Posterior cingulate gyrus (tissue), 11 donors: Measurements from ENCODE around the gene ICE1.
A peak's percentile ranks its signal among the peaks of the same experiment; 100 is the strongest.
"Not testable (repeated sequence)": the region's sequence is repeated elsewhere in the genome, so short reads cannot be mapped to it uniquely, and the experiment has no call there.

ENCODE experiments used
- DNase-seq, 10 donors: peaks; one replicate each; pipeline versions ENCODE4 v3.0.0 to v3.0.0-alpha.2; 2020 to 2021; ENCODE audit warnings: mixed read lengths in 3 of 10
- intact Hi-C: fragments of 100-400 bp; cut with DNase I; formaldehyde crosslinking; loops from one replicate; pipeline ENCODE4 v1.15.1; 2023

The ICE1 gene

GRCh38 chr5:5432020-5432707, 9.7 kb downstream of the ICE1 start:
- intact Hi-C loops: no loop called here
- no peak for DNase-seq

- no peak for DNase-seq
- intact Hi-C loops: no loop called here
Measured at GRCh38 chr5:5436203-5436760, 13.8 kb downstream of the ICE1 start.

DNA sequence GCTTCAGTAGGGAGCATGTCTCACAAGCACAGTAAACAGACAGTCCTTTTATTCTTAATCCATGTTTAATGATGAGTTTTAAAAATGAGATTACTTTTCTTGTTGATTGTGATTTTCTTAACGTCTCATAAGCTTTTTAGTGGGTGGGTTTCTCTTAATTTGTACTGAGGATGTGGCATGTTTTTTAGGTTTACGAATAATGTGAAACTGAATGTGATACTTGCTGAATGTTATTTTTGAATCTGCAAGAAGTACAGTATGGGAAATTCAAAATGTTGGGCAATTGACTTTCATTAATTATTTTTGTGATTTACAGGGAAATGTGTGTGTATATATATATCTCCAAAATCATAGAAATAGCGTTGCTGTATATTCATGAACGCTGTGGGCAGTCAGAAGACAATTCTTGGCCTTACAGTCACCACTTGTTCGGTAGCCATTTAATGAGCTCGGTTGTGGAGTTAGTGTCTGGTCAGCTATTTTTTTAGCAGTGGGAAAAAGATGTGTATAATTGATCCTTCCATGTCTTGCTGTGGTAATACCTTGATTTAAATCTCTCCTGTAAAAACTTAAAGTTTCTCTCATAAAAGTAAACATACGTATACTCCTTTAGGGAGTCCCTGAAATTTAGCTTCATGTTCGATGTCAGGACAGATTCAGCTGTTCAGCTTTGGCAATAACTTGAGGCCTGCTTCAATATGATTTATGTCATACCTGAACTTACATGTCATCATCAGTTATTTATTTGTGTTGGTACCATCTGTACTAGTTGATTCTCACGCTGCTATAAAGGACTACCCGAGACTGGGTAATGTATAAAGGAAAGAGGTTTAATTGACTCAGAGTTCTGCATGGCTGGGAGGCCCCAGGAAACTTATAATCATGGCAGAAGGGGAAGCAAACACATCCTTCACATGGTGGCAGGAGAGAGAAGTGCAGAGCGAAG, 15.0 kb downstream of the ICE1 start:
- intact Hi-C loops: no loop called here

GRCh38 chr5:5451863-5452262, 29.4 kb downstream of the ICE1 start:
- intact Hi-C loops: no loop called here
- no peak for DNase-seq

More for the DNA sequence above, 15.0 kb downstream of the ICE1 start:
- DNase-seq: no peak

- intact Hi-C loops: no loop called here
- DNase-seq: no peak
Measured at GRCh38 chr5:5453131-5453530, 30.7 kb downstream of the ICE1 start.

GRCh38 chr5:5454391-5454790, 31.9 kb downstream of the ICE1 start:
- DNase-seq: no peak
- intact Hi-C loops: no loop called here

DNA sequence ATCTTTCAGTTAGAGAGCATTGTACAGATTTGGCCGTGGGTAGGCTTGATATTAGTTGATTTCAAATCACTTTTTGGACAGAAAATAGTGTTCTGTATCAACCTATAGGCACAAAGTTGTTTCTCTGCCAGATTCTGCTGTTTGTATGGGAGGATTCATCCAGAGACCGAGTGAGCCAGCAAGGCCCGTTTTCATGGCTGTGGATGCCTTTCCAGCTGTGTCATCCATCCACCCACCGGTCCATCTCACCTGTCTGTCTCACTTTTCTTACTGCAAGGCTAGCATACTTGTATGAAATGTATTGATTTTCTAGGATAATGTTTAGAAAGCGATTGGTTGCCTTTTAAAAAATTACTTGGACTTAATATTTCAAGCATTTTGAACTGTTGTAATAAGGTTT, 34.4 kb downstream of the ICE1 start:
- intact Hi-C loops: no loop called here
- DNase-seq: no peak

GRCh38 chr5:5460311-5460710, 37.8 kb downstream of the ICE1 start:
- intact Hi-C loops: no loop called here
- no peak for DNase-seq

GRCh38 chr5:5461012-5461411, 38.5 kb downstream of the ICE1 start:
- intact Hi-C loops: no loop called here
- no peak for DNase-seq

GRCh38 chr5:5464036-5464715, 41.7 kb downstream of the ICE1 start:
- DNase-seq: peak in 1 of 10 donors; percentile 77
- intact Hi-C loops: no loop called here

GRCh38 chr5:5466227-5466626, 43.8 kb downstream of the ICE1 start:
- intact Hi-C loops: no loop called here
- DNase-seq: no peak

DNA sequence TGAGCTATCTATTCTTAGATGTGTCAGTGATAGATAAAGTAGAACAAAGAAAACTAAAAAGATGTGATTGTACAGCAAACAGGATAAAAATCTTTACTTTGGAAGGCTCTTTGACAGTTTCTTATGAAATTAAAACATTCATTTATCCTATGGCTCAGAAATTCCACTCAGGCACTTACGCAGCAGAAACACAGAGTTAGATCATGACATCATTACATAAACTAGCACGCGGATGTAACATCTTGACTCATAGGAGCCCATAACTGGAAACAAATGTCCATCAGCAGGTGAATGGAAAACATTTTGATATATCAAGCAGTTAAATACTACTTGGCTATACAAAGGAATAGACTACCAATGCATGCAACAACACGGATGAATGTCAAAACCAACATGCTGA, 45.3 kb downstream of the ICE1 start:
- DNase-seq: no peak
- intact Hi-C loops: no loop called here

GRCh38 chr5:5470933-5471332, 48.5 kb downstream of the ICE1 start:
- intact Hi-C loops: no loop called here
- no peak for DNase-seq

GRCh38 chr5:5473226-5473625, 50.7 kb downstream of the ICE1 start:
- intact Hi-C loops: no loop called here
- DNase-seq: no peak

DNA sequence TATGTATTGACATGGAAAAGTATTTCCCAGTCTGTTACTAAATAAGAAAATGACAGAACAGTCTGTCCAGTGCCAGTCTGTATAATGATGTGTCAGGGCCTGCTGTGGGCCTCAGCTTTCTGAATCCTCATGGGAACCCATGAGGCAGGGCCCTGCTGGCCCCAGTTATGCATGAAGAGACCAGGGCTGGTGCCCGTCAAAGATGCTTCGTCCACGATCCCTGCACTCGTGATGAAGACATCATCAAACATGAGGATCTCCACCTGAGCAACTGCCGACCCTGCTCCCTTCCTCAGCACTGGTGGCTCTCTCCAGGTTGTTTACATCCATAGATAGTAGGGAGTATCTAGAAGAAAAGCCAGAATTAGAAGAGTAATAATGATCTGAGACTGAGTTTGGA, 52.5 kb downstream of the ICE1 start:
- intact Hi-C loops: no loop called here
- peak in 1 of 10 donors; percentile 56 for DNase-seq

- intact Hi-C loops: no loop called here
- no peak for DNase-seq
Measured at GRCh38 chr5:5475975-5476374, 53.5 kb downstream of the ICE1 start.

GRCh38 chr5:5479578-5479977, 57.1 kb downstream of the ICE1 start:
- not testable (repeated sequence) for DNase-seq

DNA sequence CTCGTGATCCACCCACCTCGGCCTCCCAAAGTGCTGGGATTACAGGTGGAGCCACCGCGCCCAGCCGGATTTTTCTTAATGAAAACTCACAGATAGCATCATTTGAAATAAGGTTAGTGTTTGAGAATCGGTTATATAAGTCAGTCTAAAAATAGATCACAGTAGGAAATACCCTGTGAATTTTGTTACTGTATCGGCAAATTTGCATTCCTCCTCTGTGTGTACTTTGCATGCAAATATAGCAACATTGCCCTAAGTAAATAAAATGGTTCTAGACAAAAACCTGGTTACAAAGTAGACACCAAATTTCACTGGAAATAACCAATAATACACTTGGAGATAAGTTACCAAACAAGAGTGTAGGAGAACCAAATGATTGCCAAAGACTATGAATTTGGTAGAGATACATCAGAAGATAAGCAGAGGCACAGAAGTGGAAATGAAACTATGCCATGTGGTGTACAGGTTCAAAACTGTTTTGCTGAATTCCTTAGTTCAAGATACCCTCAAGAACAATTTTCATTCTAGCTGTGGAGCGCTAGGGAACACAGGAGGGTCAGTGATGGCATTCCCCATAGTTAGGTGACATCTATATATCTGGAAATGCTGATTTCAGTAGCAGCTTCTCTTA, 58.1 kb downstream of the ICE1 start:
- no peak for DNase-seq
- intact Hi-C loops: no loop called here

More at GRCh38 chr5:5479578-5479977, 57.1 kb downstream of the ICE1 start:
- intact Hi-C loops: not testable (repeated sequence)

DNA sequence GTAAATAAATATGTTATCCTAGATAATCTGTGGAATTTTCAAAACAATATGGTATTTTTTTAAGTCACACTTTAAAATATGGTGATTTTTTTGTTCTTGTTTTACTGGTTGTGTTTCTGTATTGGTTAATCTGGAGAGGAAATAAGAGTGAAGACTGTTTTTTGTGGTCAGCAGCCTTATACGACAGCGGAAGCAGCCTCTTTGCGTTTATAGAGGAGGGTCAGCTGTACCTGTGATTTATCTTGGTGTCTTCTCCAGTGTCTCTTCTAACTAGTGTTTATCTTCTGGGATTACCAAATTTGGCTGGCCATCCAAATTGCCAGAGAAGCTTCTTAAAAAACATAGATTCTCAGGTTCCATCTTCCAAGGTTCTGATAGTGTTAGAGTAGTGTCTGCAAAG, 58.7 kb downstream of the ICE1 start:
- intact Hi-C loops: no loop called here
- no peak for DNase-seq

DNA sequence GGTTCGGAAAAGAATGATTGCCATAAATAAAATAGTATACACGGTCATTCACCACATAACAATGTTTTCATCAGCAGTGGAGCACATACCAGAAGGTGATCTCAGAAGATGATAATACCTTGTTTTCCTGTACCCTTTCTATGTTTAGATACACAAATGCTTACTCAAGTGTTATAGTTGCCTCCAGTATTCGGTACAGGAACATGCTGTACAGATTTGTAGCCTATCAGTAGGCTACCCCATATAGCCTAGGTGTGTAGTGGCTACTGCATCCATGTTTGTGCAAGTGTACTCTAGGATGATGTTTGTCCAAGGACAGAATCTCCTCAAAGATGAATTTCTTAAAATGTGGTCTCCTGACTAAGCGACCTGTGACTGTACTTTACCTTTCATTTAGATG, 59.2 kb downstream of the ICE1 start:
- intact Hi-C loops: no loop called here

More for the DNA sequence above, 59.2 kb downstream of the ICE1 start:
- DNase-seq: no peak
